Body of pancreas (tissue), 4 donors: ENCODE measurements around the gene DHX35. TPM values are rescaled to one million over a fixed set of nuclear protein-coding genes. Genes with fewer than 3 reads are reported as not detected.

Experiments used
- ATAC-seq: fragments of 150-250 bp; one replicate; pipeline ENCODE4 v1.9.1; 2016
- DNase-seq, 4 donors: peaks; one replicate each; pipeline ENCODE4 v3.0.0-alpha.2; 2019
- H3K27ac ChIP-seq, 4 donors: fragments of 200-600 bp; sonication (generic); 1 replicate in 3 of 4; 2 replicates in 1 of 4; pipeline versions ENCODE4 v1.5.1 to v1.6.1; 2016 to 2019; ENCODE audit warnings: mild to moderate bottlenecking in 1 of 4, mixed read lengths in 1 of 4, moderate library complexity in 1 of 4
- H3K27me3 ChIP-seq, 2 donors: fragments of 200-600 bp; sonication (generic); one replicate each; pipeline ENCODE4 v1.6.0; 2016; ENCODE audit warnings: mild to moderate bottlenecking in 1 of 2
- H3K36me3 ChIP-seq, 2 donors: fragments of 200-600 bp; sonication (generic); replicated peaks in 1 of 2; 2 replicates each; pipeline ENCODE4 v1.5.1; 2016; ENCODE audit warnings: low read depth in 2 of 2; ENCODE audit not compliant: insufficient read depth in 1 of 2
- H3K4me1 ChIP-seq: fragments of 200-600 bp; sonication (generic); one replicate; pipeline ENCODE4 v1.6.0; 2016
- H3K4me3 ChIP-seq, 2 donors: fragments of 200-600 bp; sonication (generic); 1 replicate in 1 of 2; 2 replicates in 1 of 2; pipeline ENCODE4 v1.5.1; 2016 to 2019
- H3K9me3 ChIP-seq, 3 donors: fragments of 200-600 bp; sonication (generic); 1 replicate in 2 of 3; 2 replicates in 1 of 3; pipeline ENCODE4 v1.5.1; 2016
- POLR2A ChIP-seq, 3 donors: fragments of 450-650 bp; IDR thresholded peaks; one replicate each; pipeline ENCODE4 v1.6.1; 2016; ENCODE audit warnings: antibody characterized with exemption in 3 of 3, mild to moderate bottlenecking in 2 of 3
- WGBS, 2 donors: methylation state at CpG; one replicate each; pipeline ENCODE4 v1.1.5; 2017; 5-methylcytosine and 5-hydroxymethylcytosine counted together
- intact Hi-C: fragments of 100-400 bp; cut with DNase I; formaldehyde crosslinking; loops from one replicate; pipeline ENCODE4 v1.15.1; 2023
- total RNA-seq, 2 donors: library from RNA; depleted of rRNA; stranded (reverse); fragments of >200 nt; gene quantifications; one replicate each; pipeline ENCODE4 v1.1.0, GENCODE V29; 2016
- TF ChIP-seq, protein P1 (sequence below), 7 experiments: fragments of 450-650 bp in 4 of 7; fragments of 200-600 bp in 3 of 7; sonication (generic) in 3 of 7; IDR thresholded peaks; one replicate each; pipeline ENCODE4 v1.5.1; 2016 to 2019; ENCODE audit warnings: antibody characterized with exemption in 7 of 7

The DHX35 gene
- total RNA-seq, 2 donors from 2014 or later, result 6.9 to 7.3 TPM

GRCh38 chr20:39032997-39033396 lies 70.9 kb downstream of the DHX35 start:
- no peaks in the 10 kb centered on the region for H3K27me3 ChIP-seq
- ATAC-seq, result no peak
- no peak for DNase-seq
- H3K4me1 ChIP-seq, result no peaks in the 10 kb centered on the region
- peaks cover 0 to 18% of the 10 kb centered on the region in 2 donors for H3K36me3 ChIP-seq
- no peaks in the 10 kb centered on the region for H3K9me3 ChIP-seq
- no peak overlapping the region for H3K27ac ChIP-seq
- intact Hi-C loops, result no loop called here
- TF ChIP-seq POLR2A (IDR thresholded peaks at IDR 0.05), result no peak
- TF ChIP-seq, protein P1, sequence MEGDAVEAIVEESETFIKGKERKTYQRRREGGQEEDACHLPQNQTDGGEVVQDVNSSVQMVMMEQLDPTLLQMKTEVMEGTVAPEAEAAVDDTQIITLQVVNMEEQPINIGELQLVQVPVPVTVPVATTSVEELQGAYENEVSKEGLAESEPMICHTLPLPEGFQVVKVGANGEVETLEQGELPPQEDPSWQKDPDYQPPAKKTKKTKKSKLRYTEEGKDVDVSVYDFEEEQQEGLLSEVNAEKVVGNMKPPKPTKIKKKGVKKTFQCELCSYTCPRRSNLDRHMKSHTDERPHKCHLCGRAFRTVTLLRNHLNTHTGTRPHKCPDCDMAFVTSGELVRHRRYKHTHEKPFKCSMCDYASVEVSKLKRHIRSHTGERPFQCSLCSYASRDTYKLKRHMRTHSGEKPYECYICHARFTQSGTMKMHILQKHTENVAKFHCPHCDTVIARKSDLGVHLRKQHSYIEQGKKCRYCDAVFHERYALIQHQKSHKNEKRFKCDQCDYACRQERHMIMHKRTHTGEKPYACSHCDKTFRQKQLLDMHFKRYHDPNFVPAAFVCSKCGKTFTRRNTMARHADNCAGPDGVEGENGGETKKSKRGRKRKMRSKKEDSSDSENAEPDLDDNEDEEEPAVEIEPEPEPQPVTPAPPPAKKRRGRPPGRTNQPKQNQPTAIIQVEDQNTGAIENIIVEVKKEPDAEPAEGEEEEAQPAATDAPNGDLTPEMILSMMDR (IDR thresholded peaks at IDR 0.05), result no peak
- H3K4me3 ChIP-seq, result no peak overlapping the region
- WGBS, 2 donors, result 88 to 91% methylated on average over 3 of the region's 3 CpGs

DNA sequence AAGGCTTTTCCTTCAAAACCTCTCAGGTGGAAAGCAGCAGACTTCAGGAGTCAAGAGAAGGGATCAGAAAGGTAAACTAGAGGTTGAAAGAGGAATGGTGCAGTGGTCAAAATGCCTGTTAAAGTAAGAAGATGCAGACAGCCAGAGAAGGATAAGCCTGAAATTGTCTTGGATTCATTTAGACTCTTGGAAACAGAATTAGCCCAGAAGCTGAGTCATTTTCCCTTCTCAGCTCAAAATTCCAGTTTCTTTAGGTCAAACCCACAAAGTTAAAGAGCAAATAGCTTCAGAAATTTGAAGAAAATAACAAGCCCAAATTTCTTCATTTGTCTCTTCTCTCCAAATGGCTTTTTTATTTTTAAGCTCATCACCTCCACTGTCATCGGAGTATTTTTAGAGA lies 73.9 kb downstream of the DHX35 start:
- intact Hi-C loops, result no loop called here
- DNase-seq, result no peak
- 96 to 100% methylated on average over 1 of the region's 1 CpG for WGBS, 2 donors
- ATAC-seq, result no peak
- Histone ChIP-seq H3K9me3 (no peaks in the 10 kb centered on the region), H3K4me3 (no peak overlapping the region), H3K36me3 (peaks cover 9 to 23% of the 10 kb centered on the region in 2 donors), H3K4me1 (no peaks in the 10 kb centered on the region), H3K27ac (no peak overlapping the region), H3K27me3 (no peaks in the 10 kb centered on the region)
- no peak for TF ChIP-seq POLR2A (IDR thresholded peaks at IDR 0.05)
- TF ChIP-seq, protein P1 (IDR thresholded peaks at IDR 0.05), result no peak

DNA sequence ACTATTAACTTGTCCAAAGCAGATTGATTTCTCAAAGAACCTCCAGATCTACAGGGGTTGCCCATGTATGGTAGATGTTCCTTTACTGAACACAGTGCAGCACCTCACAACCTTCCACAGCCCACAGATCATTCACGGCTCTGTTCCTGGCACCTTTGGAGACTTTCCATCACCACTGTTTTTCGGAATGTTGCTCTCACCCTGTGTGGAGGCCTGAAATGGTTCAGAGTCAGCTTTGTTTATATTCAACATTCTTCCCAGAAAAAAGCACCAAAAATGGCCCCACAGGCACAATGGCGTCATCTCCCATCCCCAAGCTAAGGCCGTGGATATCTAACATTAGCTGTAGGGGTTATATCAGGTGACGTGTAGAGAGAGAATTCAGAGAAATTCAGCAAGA lies 74.7 kb downstream of the DHX35 start:
- Histone ChIP-seq H3K36me3 (peaks cover 9 to 23% of the 10 kb centered on the region in 2 donors), H3K27ac (no peak overlapping the region), H3K4me1 (no peaks in the 10 kb centered on the region), H3K4me3 (no peak overlapping the region), H3K9me3 (no peaks in the 10 kb centered on the region), H3K27me3 (no peaks in the 10 kb centered on the region)
- 95 to 96% methylated on average over 5 of the region's 5 CpGs for WGBS, 2 donors
- no peak for TF ChIP-seq POLR2A (IDR thresholded peaks at IDR 0.05)
- TF ChIP-seq, protein P1 (IDR thresholded peaks at IDR 0.05), result no peak
- ATAC-seq (no peak), DNase-seq (no peak)
- intact Hi-C loops, result no loop called here

DNA sequence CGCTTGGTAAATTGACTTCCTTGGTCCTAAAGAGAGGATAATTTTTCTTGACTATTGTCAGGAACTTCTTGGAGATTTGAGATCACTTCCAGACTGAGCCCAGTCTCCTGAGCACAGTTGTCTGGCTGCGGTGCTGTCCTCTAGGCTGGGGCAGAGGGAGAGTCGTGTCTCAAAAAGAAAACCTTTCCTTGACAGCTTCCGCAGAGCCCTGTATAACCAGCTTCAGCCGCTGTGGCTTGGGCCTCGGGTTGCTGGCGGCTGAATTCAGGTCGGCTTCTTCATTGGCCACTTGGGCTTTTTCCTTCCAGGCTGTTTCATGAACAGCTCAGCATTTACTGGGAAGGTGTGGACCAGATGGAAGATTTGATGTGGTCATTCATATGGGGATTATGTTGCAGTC lies 75.9 kb downstream of the DHX35 start:
- DNase-seq (no peak), ATAC-seq (no peak)
- Histone ChIP-seq H3K36me3 (peaks cover 9 to 26% of the 10 kb centered on the region in 2 donors), H3K27me3 (no peaks in the 10 kb centered on the region), H3K4me3 (no peak overlapping the region), H3K9me3 (no peaks in the 10 kb centered on the region), H3K27ac (no peak overlapping the region), H3K4me1 (no peaks in the 10 kb centered on the region)
- TF ChIP-seq POLR2A (IDR thresholded peaks at IDR 0.05), result no peak
- TF ChIP-seq, protein P1 (IDR thresholded peaks at IDR 0.05), result no peak
- intact Hi-C loops, result no loop called here
- WGBS, 2 donors, result 89 to 94% methylated on average over 7 to 8 of the region's 8 CpGs

DNA sequence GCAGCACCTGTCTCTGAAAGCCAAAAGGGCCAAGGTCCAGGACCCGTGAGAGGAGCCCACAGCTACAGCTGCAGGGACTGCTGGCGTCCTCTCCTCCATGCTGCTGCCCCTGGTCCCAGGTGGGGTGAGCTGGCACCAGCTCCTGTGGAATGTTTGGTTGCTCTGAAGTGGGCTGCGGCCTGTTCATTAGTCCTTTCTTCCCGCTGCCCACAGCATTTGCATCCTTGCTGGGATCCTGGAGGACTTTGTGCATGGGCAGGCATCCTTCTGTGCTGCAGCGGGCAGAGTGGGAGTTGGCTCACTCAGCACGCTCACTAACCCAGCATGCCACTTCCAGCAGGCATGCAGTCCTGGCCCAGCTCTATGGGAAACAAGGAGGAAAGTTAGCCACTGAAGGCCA lies 76.4 kb downstream of the DHX35 start:
- TF ChIP-seq, protein P1 (IDR thresholded peaks at IDR 0.05), result no peak
- no peak for TF ChIP-seq POLR2A (IDR thresholded peaks at IDR 0.05)
- Histone ChIP-seq H3K27ac (no peak overlapping the region), H3K27me3 (no peaks in the 10 kb centered on the region), H3K4me3 (no peak overlapping the region), H3K4me1 (no peaks in the 10 kb centered on the region), H3K36me3 (peaks cover 9 to 26% of the 10 kb centered on the region in 2 donors), H3K9me3 (no peaks in the 10 kb centered on the region)
- 92 to 98% methylated on average over 6 of the region's 6 CpGs for WGBS, 2 donors
- intact Hi-C loops, result no loop called here
- no peak for DNase-seq
- no peak for ATAC-seq
